H1 (cell line): Measurements from ENCODE around the gene SATB2. TPM values are rescaled to one million over a fixed set of nuclear protein-coding genes. Genes with fewer than 3 reads are reported as not detected.

ENCODE experiments used
- CTCF ChIA-PET: fragments of 300-600 bp; sonication (Branson Sonifier 250); formaldehyde crosslinking; loops from one replicate; lab custom pipeline; 2021; ENCODE audit not compliant: partially characterized antibody; lab: Charles Lee
- POLR2A ChIA-PET: fragments of 300-600 bp; sonication (Branson Sonifier 250); formaldehyde crosslinking; loops from one replicate; lab custom pipeline; 2021; ENCODE audit warnings: inconsistent platforms; ENCODE audit not compliant: partially characterized antibody; lab: Charles Lee
- DNase-seq, 2 experiments: peaks; one replicate each; pipeline versions ENCODE4 v3.0.0 to v3.0.0-alpha.2; 2010 to 2022; ENCODE audit warnings: low spot score in 2 of 2, low read depth in 1 of 2, mixed read lengths in 1 of 2
- FAIRE-seq: peaks from 2 replicates; lab custom pipeline; 2011; peaks lifted over from hg19 to GRCh38; lab: Jason Lieb, UNC
- H2AFZ ChIP-seq: 2 replicates; pipeline ENCODE4 v1.8.1; 2012; ENCODE audit warnings: low read length, inconsistent platforms
- H2AK5ac ChIP-seq: 2 replicates; pipeline ENCODE4 v1.6.1; 2013; ENCODE audit warnings: low read depth, low read length
- H2BK120ac ChIP-seq: replicated peaks from 2 replicates; pipeline ENCODE3; 2013; ENCODE audit warnings: low read depth, low read length, inconsistent platforms
- H2BK12ac ChIP-seq: 2 replicates; pipeline ENCODE4 v1.6.1; 2013; ENCODE audit warnings: low read depth, low read length
- H2BK15ac ChIP-seq: 2 replicates; pipeline ENCODE4 v1.6.1; 2013; ENCODE audit warnings: low read length
- H2BK20ac ChIP-seq: 2 replicates; pipeline ENCODE4 v1.6.1; 2013; ENCODE audit warnings: low read length
- H2BK5ac ChIP-seq: 2 replicates; pipeline ENCODE4 v1.6.1; 2013; ENCODE audit warnings: low read depth, low read length
- H3K14ac ChIP-seq: 2 replicates; pipeline ENCODE4 v1.6.1; 2013; ENCODE audit warnings: inconsistent platforms; ENCODE audit not compliant: insufficient read length
- H3K18ac ChIP-seq: 2 replicates; pipeline ENCODE4 v1.6.1; 2013; ENCODE audit warnings: low read length; ENCODE audit errors: extremely low read depth
- H3K23ac ChIP-seq: 2 replicates; pipeline ENCODE4 v1.6.1; 2013; ENCODE audit warnings: inconsistent platforms; ENCODE audit not compliant: insufficient read length
- H3K23me2 ChIP-seq: 2 replicates; pipeline ENCODE4 v1.6.1; 2013; ENCODE audit warnings: low read depth, low read length
- H3K27ac ChIP-seq: 2 replicates; pipeline ENCODE4 v1.6.1; 2011; ENCODE audit warnings: low read depth, low read length, inconsistent platforms
- H3K27me3 ChIP-seq, 4 experiments: replicated peaks in 1 of 4; 1 replicate in 1 of 4; 2 replicates in 3 of 4; pipeline versions ENCODE4 v1.6.1 to v1.8.1; 2011 to 2013; ENCODE audit warnings: low read length in 3 of 4, mild to moderate bottlenecking in 3 of 4, inconsistent platforms in 2 of 4, mixed read lengths in 2 of 4, moderate library complexity in 1 of 4; ENCODE audit not compliant: control insufficient read depth in 3 of 4, insufficient read depth in 3 of 4; ENCODE audit errors: extremely low read depth in 1 of 4
- H3K36me3 ChIP-seq, 4 experiments: 2 replicates each; pipeline versions ENCODE4 v1.6.1 to v1.8.1; 2011 to 2013; ENCODE audit warnings: mild to moderate bottlenecking in 4 of 4, low read length in 3 of 4, moderate library complexity in 2 of 4, control low read depth in 1 of 4, inconsistent platforms in 1 of 4; ENCODE audit not compliant: insufficient read depth in 4 of 4, control insufficient read depth in 2 of 4
- H3K4ac ChIP-seq: replicated peaks from 2 replicates; pipeline ENCODE3; 2013; ENCODE audit warnings: low read length, low read depth, mixed read lengths, inconsistent platforms; ENCODE audit not compliant: insufficient read length
- H3K4me1 ChIP-seq, 4 experiments: replicated peaks in 1 of 4; 1 replicate in 1 of 4; 2 replicates in 3 of 4; pipeline versions ENCODE4 v1.6.1 to v1.8.1; 2011 to 2013; ENCODE audit warnings: low read length in 3 of 4, inconsistent platforms in 2 of 4, mixed read lengths in 1 of 4; ENCODE audit not compliant: insufficient read depth in 4 of 4, control insufficient read depth in 3 of 4
- H3K4me2 ChIP-seq, 2 experiments: 2 replicates each; pipeline versions ENCODE4 v1.6.1 to v1.8.1; 2011 to 2013; ENCODE audit warnings: low read depth in 2 of 2, low read length in 2 of 2, control low read depth in 1 of 2, inconsistent platforms in 1 of 2, mild to moderate bottlenecking in 1 of 2; ENCODE audit not compliant: insufficient read depth in 1 of 2
- H3K4me3 ChIP-seq, 4 experiments: fragments of 200-600, 300-600 bp in 1 of 4; sonication (generic), shearing (Covaris generic), sonication (Bioruptor Twin) in 1 of 4; 2 replicates each; pipeline versions ENCODE4 v1.5.1 to v1.8.1; 2011 to 2016; ENCODE audit warnings: low read length in 4 of 4, low read depth in 3 of 4, control low read depth in 2 of 4, inconsistent platforms in 2 of 4, mild to moderate bottlenecking in 2 of 4, mixed read lengths in 1 of 4, moderate library complexity in 1 of 4; ENCODE audit not compliant: insufficient read depth in 2 of 4; ENCODE audit errors: extremely low read depth in 1 of 4
- H3K56ac ChIP-seq: replicated peaks from 2 replicates; pipeline ENCODE3; 2013; ENCODE audit warnings: low read depth, mild to moderate bottlenecking, mixed read lengths, low read length, inconsistent platforms; ENCODE audit not compliant: insufficient read length
- H3K79me1 ChIP-seq: 2 replicates; pipeline ENCODE4 v1.6.1; 2013; ENCODE audit warnings: low read depth, low read length, control low read depth
- H3K79me2 ChIP-seq, 2 experiments: 2 replicates each; pipeline versions ENCODE4 v1.6.1 to v1.8.1; 2012 to 2013; ENCODE audit warnings: low read length in 2 of 2, mild to moderate bottlenecking in 2 of 2, inconsistent platforms in 1 of 2; ENCODE audit not compliant: insufficient read depth in 2 of 2, control insufficient read depth in 1 of 2
- H3K9ac ChIP-seq, 4 experiments: replicated peaks in 1 of 4; 1 replicate in 1 of 4; 2 replicates in 3 of 4; pipeline versions ENCODE4 v1.6.1 to v1.8.1; 2011 to 2013; ENCODE audit warnings: low read depth in 3 of 4, low read length in 3 of 4, control low read depth in 2 of 4, mild to moderate bottlenecking in 2 of 4, moderate library complexity in 2 of 4, inconsistent platforms in 1 of 4; ENCODE audit errors: extremely low read depth in 1 of 4
- H3K9me3 ChIP-seq, 2 experiments: 2 replicates each; pipeline versions ENCODE4 v1.6.1 to v1.8.1; 2012 to 2013; ENCODE audit warnings: mild to moderate bottlenecking in 2 of 2, moderate library complexity in 2 of 2, control low read depth in 1 of 2, inconsistent platforms in 1 of 2, low read depth in 1 of 2, low read length in 1 of 2, mixed read lengths in 1 of 2; ENCODE audit not compliant: insufficient read depth in 2 of 2
- H4K20me1 ChIP-seq, 2 experiments: replicated peaks in 1 of 2; 2 replicates each; pipeline versions ENCODE3 to v1.8.1; 2011 to 2013; ENCODE audit warnings: inconsistent platforms in 2 of 2, low read length in 2 of 2, mild to moderate bottlenecking in 1 of 2; ENCODE audit not compliant: insufficient read depth in 2 of 2, control insufficient read depth in 1 of 2
- H4K5ac ChIP-seq: 2 replicates; pipeline ENCODE4 v1.6.1; 2013; ENCODE audit warnings: low read length, low read depth, mixed read lengths, inconsistent platforms; ENCODE audit not compliant: insufficient read length
- H4K8ac ChIP-seq: 2 replicates; pipeline ENCODE4 v1.8.0; 2013; ENCODE audit warnings: mild to moderate bottlenecking, moderate library complexity, low read length, inconsistent platforms; ENCODE audit not compliant: insufficient read depth; ENCODE audit errors: extremely low read depth
- H4K91ac ChIP-seq: replicated peaks from 2 replicates; pipeline ENCODE3; 2013; ENCODE audit warnings: low read length, mixed read lengths, inconsistent platforms; ENCODE audit not compliant: insufficient read length
- CBX5 ChIP-seq: fragments of 300-800, 300-1000 bp; sonication (generic); IDR thresholded peaks from 2 replicates; pipeline ENCODE4 v1.7.1; 2016; ENCODE audit warnings: antibody characterized with exemption, low read length, low read depth
- EP300 ChIP-seq, 2 experiments: IDR thresholded peaks; 1 replicate in 1 of 2; 2 replicates in 1 of 2; pipeline ENCODE4 v1.6.1; 2011 to 2012; ENCODE audit warnings: low read depth in 2 of 2, low read length in 2 of 2, mild to moderate bottlenecking in 2 of 2, borderline replicate concordance in 1 of 2, inconsistent platforms in 1 of 2, moderate library complexity in 1 of 2
- EZH2 ChIP-seq: fragments of 200-600 bp; sonication (generic); IDR thresholded peaks from 2 replicates; pipeline ENCODE4 v1.7.1; 2012; ENCODE audit warnings: low read depth, mild to moderate bottlenecking, moderate library complexity, low read length, inconsistent platforms; ENCODE audit not compliant: severe bottlenecking
- KDM4A ChIP-seq: IDR thresholded peaks from one replicate; pipeline ENCODE4 v1.7.1; 2012; ENCODE audit warnings: low read depth, mild to moderate bottlenecking, moderate library complexity, low read length, inconsistent platforms; ENCODE audit not compliant: severe bottlenecking
- MAFK ChIP-seq: IDR thresholded peaks from 2 replicates; pipeline ENCODE4 v1.6.1; 2012; ENCODE audit warnings: low read depth, mild to moderate bottlenecking, improper control_type of control experiment, low read length
- SRF ChIP-seq: IDR thresholded peaks from 2 replicates; pipeline ENCODE4 v1.6.1; 2011; ENCODE audit warnings: mild to moderate bottlenecking, low read depth, low read length, moderate library complexity
- WGBS, 2 experiments: shearing (Covaris generic) in 1 of 2; methylation state at CpG; one replicate each; pipeline versions ENCODE4 v1.1.6 to v1.1.7; 2013 to 2015; ENCODE audit warnings: low lambda C conversion rate in 2 of 2, mixed read lengths in 2 of 2, inconsistent platforms in 1 of 2, low coverage in 1 of 2, missing lambda C conversion rate in 1 of 2; ENCODE audit not compliant: insufficient replicate concordance in 2 of 2, insufficient coverage in 1 of 2, insufficient read length in 1 of 2; ENCODE audit errors: extremely low coverage in 1 of 2, missing lambda C conversion rate in 1 of 2; 5-methylcytosine and 5-hydroxymethylcytosine counted together
- polyA plus RNA-seq, 7 experiments: library from polyadenylated mRNA; depleted of rRNA in 3 of 7; stranded (reverse) in 5 of 7; unstranded in 2 of 7; fragments of >200 nt in 5 of 7; fragments of 200-250 nt in 2 of 7; gene quantifications; 1 replicate in 5 of 7; 2 replicates in 1 of 7; 4 replicates in 1 of 7; pipeline versions ENCODE4 v1.2.1 to v1.2.3, GENCODE V29; 2011 to 2013; ENCODE audit warnings: missing spikeins in 2 of 7, mixed read lengths in 2 of 7
- total RNA-seq: library from RNA; stranded (reverse); fragmentation: NEBNext Ultra II Directional; extraction: Animal tissue kit (Norgen Biotek cat#: 25700); gene quantifications from 2 replicates; pipeline ENCODE4 v1.2.1, GENCODE V29; 2021
- TF ChIP-seq, protein P1 (sequence below): IDR thresholded peaks from 2 replicates; pipeline ENCODE4 v1.6.1; 2012; ENCODE audit warnings: inconsistent platforms

SATB2 gene
- total and polyA plus RNA-seq, 2 of the 8 experiments (the other 6 are each of a cell fraction or from before 2014, with no cell fraction given) = 1.3 to 5.7 TPM

DNA sequence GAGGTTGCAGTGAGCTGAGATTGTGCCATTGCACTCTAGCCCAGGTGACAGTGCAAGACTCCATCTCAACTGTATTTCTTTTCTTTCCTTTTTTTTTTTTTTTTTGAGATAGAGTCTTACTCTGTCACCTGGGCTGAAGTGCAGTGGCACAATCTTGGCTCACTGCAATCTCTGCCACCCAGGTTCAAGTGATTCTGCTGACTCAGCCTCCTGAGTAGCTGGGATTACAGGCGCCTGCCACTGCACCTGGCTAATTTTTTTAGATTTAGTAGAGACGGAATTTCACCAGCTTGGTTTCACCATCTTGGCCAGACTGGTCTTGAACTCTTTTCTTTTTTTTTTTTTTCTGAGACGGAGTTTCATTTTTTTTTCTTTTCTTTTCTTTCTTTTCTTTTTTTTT lies 41.3 kb upstream of the SATB2 start:
- Histone ChIP-seq H3K23ac (no peak overlapping the region), H3K4me2 (no peak overlapping the region)

More for the DNA sequence above, 41.3 kb upstream of the SATB2 start:
- no peak for TF ChIP-seq EZH2
- TF ChIP-seq KDM4A = no peak
- no peak for TF ChIP-seq EP300 (IDR thresholded peaks at IDR 0.05; ENCODE audit: borderline replicate concordance in 1 of 2, low read depth in 2 of 2, low read length in 2 of 2)
- no peak for TF ChIP-seq SRF
- no peak for TF ChIP-seq CBX5
- TF ChIP-seq, protein P1, sequence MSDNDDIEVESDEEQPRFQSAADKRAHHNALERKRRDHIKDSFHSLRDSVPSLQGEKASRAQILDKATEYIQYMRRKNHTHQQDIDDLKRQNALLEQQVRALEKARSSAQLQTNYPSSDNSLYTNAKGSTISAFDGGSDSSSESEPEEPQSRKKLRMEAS = no peak
- TF ChIP-seq MAFK = peak; percentile 43; the same call in 1 of the 2 replicates
- Histone ChIP-seq H2BK5ac (no peak overlapping the region), H3K56ac (no peak overlapping the region), H3K36me3 (no peaks in the 10 kb centered on the region), H3K4ac (no peak overlapping the region), H3K4me1 (no peaks in the 10 kb centered on the region), H4K91ac (no peak overlapping the region), H3K27ac (no peak overlapping the region), H3K23me2 (no peaks in the 10 kb centered on the region), H4K20me1 (no peaks in the 10 kb centered on the region), H3K79me2 (no peaks in the 10 kb centered on the region), H3K9ac (no peak overlapping the region), H3K18ac (no peak overlapping the region), H2BK15ac (no peak overlapping the region), H3K14ac (no peak overlapping the region), H4K5ac (no peak overlapping the region), H3K9me3 (no peaks in the 10 kb centered on the region), H2AFZ (no peak overlapping the region), H3K79me1 (no peaks in the 10 kb centered on the region), H2BK120ac (no peak overlapping the region), H4K8ac (no peak overlapping the region), H3K27me3 (no peaks in the 10 kb centered on the region), H2AK5ac (no peak overlapping the region), H2BK12ac (no peak overlapping the region), H2BK20ac (no peak overlapping the region), H3K4me3 (no peak overlapping the region)
- 77% methylated on average over 2 of the region's 3 CpGs; no CpG with 5 or more reads in 1 of the 2 experiments for WGBS, 2 experiments
- no peak for FAIRE-seq
- ChIA-PET CTCF (interaction anchor here (0.6 to 3.9 kb wide), 3 partner anchors 11 to 480 kb away, joined by 3 to 19 read pairs (median 3); no protein-coding TSS in a partner anchor), POLR2A (no interaction called here)
- no peak for DNase-seq
